ENCODE data around the gene ZBTB20.

Gene ZBTB20

DNA sequence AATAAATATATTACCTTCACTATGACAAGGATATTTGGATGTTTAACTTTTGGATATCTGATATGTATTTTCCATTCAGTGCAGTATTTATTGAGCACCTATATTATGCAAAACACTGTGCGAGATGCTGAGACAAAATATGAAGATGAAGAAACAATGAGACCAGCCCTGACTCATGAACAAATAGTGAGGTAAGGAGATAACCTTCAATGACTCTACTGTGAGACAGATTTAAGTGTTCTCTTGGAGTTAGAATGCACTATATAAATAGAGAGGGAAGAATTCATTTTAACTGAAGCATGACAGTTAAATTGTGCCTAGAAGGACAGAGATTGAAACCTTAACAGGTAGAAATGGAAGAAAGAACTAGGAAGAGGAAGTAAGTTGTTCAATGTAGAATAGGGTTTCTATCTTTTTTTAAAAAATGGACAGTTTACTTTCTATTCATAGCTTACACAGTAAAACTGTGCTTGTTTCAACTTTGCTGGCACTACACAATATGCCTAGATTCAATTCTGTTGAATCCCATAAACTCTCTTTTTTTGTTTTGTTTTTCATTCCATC lies 124.2 kb downstream of the ZBTB20 start:
- Histone ChIP-seq H3K4me1 (ENCODE audit: control insufficient read depth, insufficient read depth, low read length) (no peaks in the 10 kb centered on the region), H3K27me3 (ENCODE audit: control insufficient read depth, insufficient read depth, low read length, poor library complexity, severe bottlenecking) (no peaks in the 10 kb centered on the region), H3K27ac (ENCODE audit: insufficient read depth, low read depth, low read length, poor library complexity, severe bottlenecking) (no peak overlapping the region), H3K36me3 (ENCODE audit: control insufficient read depth, insufficient read depth, low read length) (no peaks in the 10 kb centered on the region), H3K9me3 (ENCODE audit: control insufficient read depth, low read length) (no peaks in the 10 kb centered on the region), H3K4me3 (ENCODE audit: insufficient read depth, low read depth, low read length) (no peak overlapping the region)
- 100% methylated on average over 1 of the region's 1 CpG for WGBS, 2 experiments

- 91 to 98% methylated on average over 2 of the region's 2 CpGs for WGBS, 2 experiments
- Histone ChIP-seq H3K27me3 (ENCODE audit: control insufficient read depth, insufficient read depth, low read length, poor library complexity, severe bottlenecking) (no peaks in the 10 kb centered on the region), H3K9me3 (ENCODE audit: control insufficient read depth, low read length) (no peaks in the 10 kb centered on the region), H3K27ac (ENCODE audit: insufficient read depth, low read depth, low read length, poor library complexity, severe bottlenecking) (no peak overlapping the region), H3K4me3 (ENCODE audit: insufficient read depth, low read depth, low read length) (no peak overlapping the region), H3K36me3 (ENCODE audit: control insufficient read depth, insufficient read depth, low read length) (no peaks in the 10 kb centered on the region), H3K4me1 (ENCODE audit: control insufficient read depth, insufficient read depth, low read length) (no peaks in the 10 kb centered on the region)
These were observed 124.9 kb downstream of the ZBTB20 start for GRCh38 chr3:115022199-115022598.

DNA sequence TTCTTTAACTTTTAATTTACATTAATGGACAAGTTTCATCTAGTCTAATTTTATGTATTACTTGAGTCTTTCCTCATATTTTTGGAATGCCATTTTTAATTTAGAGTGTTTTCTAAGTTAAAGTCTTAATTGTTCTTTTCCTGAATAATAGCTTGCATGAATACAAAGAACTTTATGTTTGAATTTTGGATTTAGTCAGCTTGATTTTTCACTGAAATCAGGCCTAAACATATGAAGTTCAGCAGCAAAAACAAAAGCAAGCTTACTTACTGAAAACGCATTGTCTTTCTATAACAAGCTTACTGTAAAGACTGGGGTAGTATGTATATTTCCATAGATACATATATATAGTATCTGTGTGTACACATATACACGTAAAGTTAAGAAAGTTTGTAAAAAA lies 126.0 kb downstream of the ZBTB20 start:
- H3K4me1 ChIP-seq (ENCODE audit: control insufficient read depth, insufficient read depth, low read length): no peaks in the 10 kb centered on the region
- H3K9me3 ChIP-seq (ENCODE audit: control insufficient read depth, low read length): no peaks in the 10 kb centered on the region
- H3K27me3 ChIP-seq (ENCODE audit: control insufficient read depth, insufficient read depth, low read length, poor library complexity, severe bottlenecking): no peaks in the 10 kb centered on the region
- no peak overlapping the region for H3K4me3 ChIP-seq (ENCODE audit: insufficient read depth, low read depth, low read length)
- H3K36me3 ChIP-seq (ENCODE audit: control insufficient read depth, insufficient read depth, low read length): no peaks in the 10 kb centered on the region
- H3K27ac ChIP-seq (ENCODE audit: insufficient read depth, low read depth, low read length, poor library complexity, severe bottlenecking): no peak overlapping the region
- 94% methylated on average over 2 of the region's 2 CpGs; no CpG with 5 or more reads in 1 of the 2 experiments for WGBS, 2 experiments

- Histone ChIP-seq H3K27ac (ENCODE audit: insufficient read depth, low read depth, low read length, poor library complexity, severe bottlenecking) (no peak overlapping the region), H3K36me3 (ENCODE audit: control insufficient read depth, insufficient read depth, low read length) (no peaks in the 10 kb centered on the region), H3K27me3 (ENCODE audit: control insufficient read depth, insufficient read depth, low read length, poor library complexity, severe bottlenecking) (no peaks in the 10 kb centered on the region), H3K9me3 (ENCODE audit: control insufficient read depth, low read length) (no peaks in the 10 kb centered on the region), H3K4me1 (ENCODE audit: control insufficient read depth, insufficient read depth, low read length) (no peaks in the 10 kb centered on the region), H3K4me3 (ENCODE audit: insufficient read depth, low read depth, low read length) (no peak overlapping the region)
- 92 to 96% methylated on average over 1 of the region's 1 CpG for WGBS, 2 experiments
These were observed 127.2 kb downstream of the ZBTB20 start for GRCh38 chr3:115019900-115020299.

- no peaks in the 10 kb centered on the region for H3K9me3 ChIP-seq (ENCODE audit: control insufficient read depth, low read length)
- no peaks in the 10 kb centered on the region for H3K4me1 ChIP-seq (ENCODE audit: control insufficient read depth, insufficient read depth, low read length)
- no peak overlapping the region for H3K27ac ChIP-seq (ENCODE audit: insufficient read depth, low read depth, low read length, poor library complexity, severe bottlenecking)
- H3K27me3 ChIP-seq (ENCODE audit: control insufficient read depth, insufficient read depth, low read length, poor library complexity, severe bottlenecking): no peaks in the 10 kb centered on the region
- H3K4me3 ChIP-seq (ENCODE audit: insufficient read depth, low read depth, low read length): no peak overlapping the region
- no peaks in the 10 kb centered on the region for H3K36me3 ChIP-seq (ENCODE audit: control insufficient read depth, insufficient read depth, low read length)
- WGBS, 2 experiments: 89 to 100% methylated on average over 2 of the region's 2 CpGs
These were observed 128.4 kb downstream of the ZBTB20 start for GRCh38 chr3:115018694-115019093.

DNA sequence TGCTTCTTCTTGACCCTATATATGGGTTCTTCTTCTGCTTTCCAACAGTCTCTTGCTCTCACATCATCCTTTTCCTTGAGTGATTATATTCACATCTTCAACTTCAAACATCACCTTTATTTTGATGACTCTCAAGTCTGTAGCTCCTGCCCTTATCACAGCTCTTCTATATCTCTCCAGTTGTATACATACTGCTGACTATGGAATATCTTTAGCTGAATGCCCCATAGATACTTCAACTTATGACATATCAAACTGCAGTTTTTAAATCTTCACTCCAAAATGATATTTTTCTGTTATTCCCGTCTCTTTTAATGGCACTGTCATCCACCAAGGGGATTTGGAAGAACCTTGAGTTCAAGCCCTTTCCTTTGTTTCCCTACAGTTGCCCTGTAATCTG lies 139.1 kb downstream of the ZBTB20 start:
- Histone ChIP-seq H3K4me1 (ENCODE audit: control insufficient read depth, insufficient read depth, low read length) (no peaks in the 10 kb centered on the region), H3K36me3 (ENCODE audit: control insufficient read depth, insufficient read depth, low read length) (no peaks in the 10 kb centered on the region), H3K9me3 (ENCODE audit: control insufficient read depth, low read length) (no peaks in the 10 kb centered on the region), H3K27me3 (ENCODE audit: control insufficient read depth, insufficient read depth, low read length, poor library complexity, severe bottlenecking) (no peaks in the 10 kb centered on the region), H3K4me3 (ENCODE audit: insufficient read depth, low read depth, low read length) (no peak overlapping the region), H3K27ac (ENCODE audit: insufficient read depth, low read depth, low read length, poor library complexity, severe bottlenecking) (no peak overlapping the region)
- WGBS, 2 experiments: 92 to 100% methylated on average over 1 of the region's 1 CpG

- Histone ChIP-seq H3K4me3 (ENCODE audit: insufficient read depth, low read depth, low read length) (no peak overlapping the region), H3K9me3 (ENCODE audit: control insufficient read depth, low read length) (no peaks in the 10 kb centered on the region), H3K4me1 (ENCODE audit: control insufficient read depth, insufficient read depth, low read length) (no peaks in the 10 kb centered on the region), H3K36me3 (ENCODE audit: control insufficient read depth, insufficient read depth, low read length) (no peaks in the 10 kb centered on the region), H3K27ac (ENCODE audit: insufficient read depth, low read depth, low read length, poor library complexity, severe bottlenecking) (no peak overlapping the region), H3K27me3 (ENCODE audit: control insufficient read depth, insufficient read depth, low read length, poor library complexity, severe bottlenecking) (no peaks in the 10 kb centered on the region)
- 91 to 93% methylated on average over 1 to 2 of the region's 2 CpGs for WGBS, 2 experiments
These were observed 142.6 kb downstream of the ZBTB20 start for GRCh38 chr3:115004201-115005140.

DNA sequence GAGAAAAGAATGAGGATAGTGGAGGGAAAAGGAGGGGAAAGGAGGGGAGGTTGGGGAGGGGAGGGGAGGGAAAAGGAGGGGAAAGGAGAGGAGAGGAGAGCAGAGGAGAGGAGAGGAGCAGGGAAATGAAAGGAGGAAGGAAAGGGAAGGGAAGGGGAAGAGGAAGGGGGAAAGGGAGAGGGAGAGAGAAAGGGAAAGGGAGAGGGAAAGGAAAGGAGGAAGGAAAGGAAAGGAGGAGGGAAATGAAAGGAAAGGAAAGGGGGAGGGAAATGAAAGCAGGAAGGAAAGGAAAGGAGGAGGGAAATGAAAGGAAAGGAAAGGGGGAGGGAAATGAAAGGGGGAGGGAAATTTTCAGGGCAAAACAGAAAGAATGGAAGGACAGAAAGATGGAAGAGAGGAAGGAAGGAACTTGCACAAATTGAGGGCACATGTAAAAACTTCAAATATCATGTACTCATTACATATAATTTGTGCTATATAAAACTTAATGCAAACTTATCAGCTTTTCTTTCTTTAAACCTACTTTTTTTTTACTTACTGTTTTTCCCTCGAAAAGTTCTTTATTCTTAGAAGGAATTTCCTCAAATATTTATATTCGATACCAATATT lies 148.0 kb downstream of the ZBTB20 start:
- WGBS, 2 experiments: 94 to 100% methylated on average over 1 of the region's 2 CpGs
- no peaks in the 10 kb centered on the region for H3K36me3 ChIP-seq (ENCODE audit: control insufficient read depth, insufficient read depth, low read length)

DNA sequence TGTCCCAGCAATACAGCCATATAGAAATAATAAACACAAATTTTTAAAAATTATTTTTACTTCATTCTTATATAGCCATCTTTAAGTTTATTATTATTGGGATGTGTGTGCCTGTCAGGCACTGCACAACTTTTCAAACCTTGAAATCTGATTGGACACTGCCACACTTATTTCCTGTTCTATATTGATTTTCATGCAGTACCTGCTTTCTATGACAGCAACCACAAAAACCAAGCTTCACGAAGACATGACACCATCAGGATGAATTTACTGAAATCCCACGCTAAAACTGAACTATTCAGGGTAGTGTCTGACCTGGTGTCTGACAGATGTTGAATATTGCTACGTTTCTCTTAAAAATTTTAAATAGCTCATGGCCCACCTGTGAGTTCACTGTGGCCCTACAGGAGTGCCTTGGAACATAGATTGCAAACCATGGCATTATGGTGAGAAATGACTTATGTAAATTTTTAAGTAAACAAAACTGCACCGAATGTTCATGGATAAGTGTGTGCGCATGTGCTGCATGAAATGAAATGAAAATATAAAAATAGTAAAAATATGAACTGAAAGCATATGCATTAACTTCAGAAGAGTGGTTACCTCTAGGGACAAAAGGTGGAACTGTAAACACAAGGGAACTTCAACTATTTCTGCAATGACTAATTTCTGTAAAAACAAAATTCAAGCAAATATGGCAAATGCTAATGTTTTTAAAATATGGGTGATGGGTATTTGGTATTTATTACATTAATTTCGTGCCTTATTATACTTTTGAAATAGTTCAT lies 152.3 kb downstream of the ZBTB20 start:
- Histone ChIP-seq H3K36me3 (ENCODE audit: control insufficient read depth, insufficient read depth, low read length) (no peaks in the 10 kb centered on the region), H3K27ac (ENCODE audit: insufficient read depth, low read depth, low read length, poor library complexity, severe bottlenecking) (no peak overlapping the region), H3K4me1 (ENCODE audit: control insufficient read depth, insufficient read depth, low read length) (no peaks in the 10 kb centered on the region), H3K4me3 (ENCODE audit: insufficient read depth, low read depth, low read length) (no peak overlapping the region), H3K9me3 (ENCODE audit: control insufficient read depth, low read length) (no peaks in the 10 kb centered on the region), H3K27me3 (ENCODE audit: control insufficient read depth, insufficient read depth, low read length, poor library complexity, severe bottlenecking) (no peaks in the 10 kb centered on the region)
- WGBS, 2 experiments: 88 to 90% methylated on average over 5 of the region's 6 CpGs

More for the DNA sequence above, 148.0 kb downstream of the ZBTB20 start:
- Histone ChIP-seq H3K27ac (ENCODE audit: insufficient read depth, low read depth, low read length, poor library complexity, severe bottlenecking) (no peak overlapping the region), H3K27me3 (ENCODE audit: control insufficient read depth, insufficient read depth, low read length, poor library complexity, severe bottlenecking) (no peaks in the 10 kb centered on the region), H3K4me3 (ENCODE audit: insufficient read depth, low read depth, low read length) (no peak overlapping the region), H3K4me1 (ENCODE audit: control insufficient read depth, insufficient read depth, low read length) (no peaks in the 10 kb centered on the region), H3K9me3 (ENCODE audit: control insufficient read depth, low read length) (no peaks in the 10 kb centered on the region)
